Measurements from ENCODE around the gene FTO.

FTO gene

GRCh38 chr16:53708490-53708889 is 4.5 kb downstream of the FTO start:
- DNase-seq (ENCODE audit: low read depth in 2 of 2, low spot score in 1 of 2), result no peak

- DNase-seq (ENCODE audit: low read depth in 2 of 2, low spot score in 1 of 2), result no peak
Observed at GRCh38 chr16:53711390-53711789, 7.4 kb downstream of the FTO start.

- no peak for DNase-seq (ENCODE audit: low read depth in 2 of 2, low spot score in 1 of 2)
Observed at GRCh38 chr16:53712065-53712464, 8.1 kb downstream of the FTO start.

- DNase-seq (ENCODE audit: low read depth in 2 of 2, low spot score in 1 of 2), result no peak
Observed at GRCh38 chr16:53713403-53714204, 9.6 kb downstream of the FTO start.

GRCh38 chr16:53714205-53715022 is 10.5 kb downstream of the FTO start:
- DNase-seq (ENCODE audit: low read depth in 2 of 2, low spot score in 1 of 2), result no peak

GRCh38 chr16:53715023-53715384 is 11.0 kb downstream of the FTO start:
- DNase-seq (ENCODE audit: low read depth in 2 of 2, low spot score in 1 of 2), result no peak

- DNase-seq (ENCODE audit: low read depth in 2 of 2, low spot score in 1 of 2), result no peak
Observed at GRCh38 chr16:53717577-53717976, 13.6 kb downstream of the FTO start.

- DNase-seq (ENCODE audit: low read depth in 2 of 2, low spot score in 1 of 2), result no peak
Observed at GRCh38 chr16:53721017-53721416, 17.1 kb downstream of the FTO start.

- DNase-seq (ENCODE audit: low read depth in 2 of 2, low spot score in 1 of 2), result no peak
Observed at GRCh38 chr16:53726625-53727024, 22.7 kb downstream of the FTO start.

GRCh38 chr16:53730693-53731092 is 26.7 kb downstream of the FTO start:
- DNase-seq (ENCODE audit: low read depth in 2 of 2, low spot score in 1 of 2), result no peak

GRCh38 chr16:53732296-53732929 is 28.5 kb downstream of the FTO start:
- no peak for DNase-seq (ENCODE audit: low read depth in 2 of 2, low spot score in 1 of 2)

GRCh38 chr16:53734908-53735307 is 31.0 kb downstream of the FTO start:
- DNase-seq (ENCODE audit: low read depth in 2 of 2, low spot score in 1 of 2), result no peak

GRCh38 chr16:53736297-53736696 is 32.3 kb downstream of the FTO start:
- DNase-seq (ENCODE audit: low read depth in 2 of 2, low spot score in 1 of 2), result no peak

GRCh38 chr16:53737552-53737951 is 33.6 kb downstream of the FTO start:
- no peak for DNase-seq (ENCODE audit: low read depth in 2 of 2, low spot score in 1 of 2)

GRCh38 chr16:53740476-53740875 is 36.5 kb downstream of the FTO start:
- no peak for DNase-seq (ENCODE audit: low read depth in 2 of 2, low spot score in 1 of 2)

GRCh38 chr16:53740933-53741531 is 37.1 kb downstream of the FTO start:
- no peak for DNase-seq (ENCODE audit: low read depth in 2 of 2, low spot score in 1 of 2)

GRCh38 chr16:53741546-53741945 is 37.6 kb downstream of the FTO start:
- DNase-seq (ENCODE audit: low read depth in 2 of 2, low spot score in 1 of 2), result no peak

GRCh38 chr16:53743149-53743566 is 39.2 kb downstream of the FTO start:
- no peak for DNase-seq (ENCODE audit: low read depth in 2 of 2, low spot score in 1 of 2)

- no peak for DNase-seq (ENCODE audit: low read depth in 2 of 2, low spot score in 1 of 2)
Observed at GRCh38 chr16:53744449-53744848, 40.5 kb downstream of the FTO start.

- DNase-seq (ENCODE audit: low read depth in 2 of 2, low spot score in 1 of 2), result no peak
Observed at GRCh38 chr16:53745086-53745485, 41.1 kb downstream of the FTO start.

- no peak for DNase-seq (ENCODE audit: low read depth in 2 of 2, low spot score in 1 of 2)
Observed at GRCh38 chr16:53745753-53746266, 41.9 kb downstream of the FTO start.
